ELF-1 (cell line): ENCODE measurements around the gene MYOG.
A peak's percentile ranks its signal among the peaks of the same experiment; 100 is the strongest.

Source experiments
- DNase-seq: peaks from one replicate; pipeline ENCODE4 v3.0.0-alpha.2; 2016; ENCODE audit warnings: low read depth, low spot score

MYOG gene

DNA sequence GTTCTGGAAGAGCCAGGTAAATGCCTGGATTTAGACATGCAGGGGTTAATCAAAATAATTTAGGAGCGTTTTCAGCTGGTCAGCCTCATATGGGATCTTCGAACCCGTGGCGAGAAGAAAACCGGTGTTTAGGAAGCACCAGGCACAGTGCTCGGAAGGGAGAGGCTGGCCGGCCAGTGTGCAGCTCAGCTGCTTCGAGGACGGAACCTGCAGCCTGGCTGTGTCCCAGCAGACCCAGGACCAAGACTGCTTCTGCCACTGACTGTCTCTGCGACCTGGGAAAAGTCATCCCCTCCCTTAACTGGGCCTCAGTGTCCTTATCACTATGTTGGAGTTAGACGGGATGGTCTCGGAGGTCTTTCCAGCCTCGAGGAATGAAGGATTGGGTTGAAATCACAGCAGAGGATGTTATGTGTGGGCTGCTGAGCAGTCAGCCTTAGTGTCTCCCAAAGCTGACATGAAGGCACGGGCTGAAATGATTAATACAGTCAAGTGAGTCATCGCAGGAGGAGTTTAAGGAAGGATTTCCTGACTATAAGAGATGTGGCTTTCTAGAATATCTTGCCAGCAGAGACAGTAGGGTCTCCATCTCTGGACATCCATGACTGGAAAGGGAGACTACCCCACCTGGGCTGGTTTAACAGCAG lies 38.7 kb downstream of the MYOG start:
- no peak for DNase-seq

- DNase-seq = no peak
Observed at GRCh38 chr1:203045821-203046594, 39.8 kb downstream of the MYOG start.

- DNase-seq = no peak
Observed at GRCh38 chr1:203045336-203045735, 40.5 kb downstream of the MYOG start.

- no peak for DNase-seq
Observed at GRCh38 chr1:203044546-203045250, 41.1 kb downstream of the MYOG start.

DNA sequence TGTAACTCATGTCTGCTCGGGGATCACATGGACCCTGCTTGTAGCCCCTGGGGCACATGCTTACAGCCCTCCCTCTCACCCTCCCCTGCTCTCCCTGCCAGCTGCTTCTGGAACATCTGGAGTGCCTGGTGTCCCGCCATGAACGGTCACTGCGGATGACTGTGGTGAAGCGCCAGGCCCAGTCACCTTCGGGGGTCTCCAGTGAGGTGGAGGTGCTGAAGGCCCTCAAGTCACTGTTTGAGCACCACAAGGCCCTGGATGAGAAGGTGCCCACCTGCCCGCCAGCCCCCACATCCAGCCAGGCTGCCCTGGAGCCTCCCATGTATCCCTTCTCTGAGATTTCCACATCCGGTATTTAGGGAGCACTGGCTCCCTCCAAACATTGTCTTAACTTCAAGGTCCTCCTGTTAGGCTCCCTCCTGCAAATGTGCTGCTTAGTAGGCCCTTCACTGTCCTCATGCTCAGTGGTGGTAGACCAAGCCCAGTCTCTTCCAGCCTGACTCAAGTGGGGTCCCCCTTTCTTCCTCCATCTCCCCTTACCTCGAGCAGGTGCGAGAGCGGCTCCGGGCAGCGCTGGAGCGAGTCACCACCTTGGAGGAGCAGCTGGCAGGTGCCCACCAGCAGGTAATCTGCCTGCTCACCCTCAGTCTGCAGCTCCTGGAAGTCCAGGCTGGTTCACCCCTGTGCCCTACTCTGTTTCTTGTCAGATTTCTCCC lies 41.8 kb downstream of the MYOG start:
- no peak for DNase-seq

- no peak for DNase-seq
Observed at GRCh38 chr1:203041351-203041932, 44.4 kb downstream of the MYOG start.

- DNase-seq = no peak
Observed at GRCh38 chr1:203040513-203041275, 45.1 kb downstream of the MYOG start.

DNA sequence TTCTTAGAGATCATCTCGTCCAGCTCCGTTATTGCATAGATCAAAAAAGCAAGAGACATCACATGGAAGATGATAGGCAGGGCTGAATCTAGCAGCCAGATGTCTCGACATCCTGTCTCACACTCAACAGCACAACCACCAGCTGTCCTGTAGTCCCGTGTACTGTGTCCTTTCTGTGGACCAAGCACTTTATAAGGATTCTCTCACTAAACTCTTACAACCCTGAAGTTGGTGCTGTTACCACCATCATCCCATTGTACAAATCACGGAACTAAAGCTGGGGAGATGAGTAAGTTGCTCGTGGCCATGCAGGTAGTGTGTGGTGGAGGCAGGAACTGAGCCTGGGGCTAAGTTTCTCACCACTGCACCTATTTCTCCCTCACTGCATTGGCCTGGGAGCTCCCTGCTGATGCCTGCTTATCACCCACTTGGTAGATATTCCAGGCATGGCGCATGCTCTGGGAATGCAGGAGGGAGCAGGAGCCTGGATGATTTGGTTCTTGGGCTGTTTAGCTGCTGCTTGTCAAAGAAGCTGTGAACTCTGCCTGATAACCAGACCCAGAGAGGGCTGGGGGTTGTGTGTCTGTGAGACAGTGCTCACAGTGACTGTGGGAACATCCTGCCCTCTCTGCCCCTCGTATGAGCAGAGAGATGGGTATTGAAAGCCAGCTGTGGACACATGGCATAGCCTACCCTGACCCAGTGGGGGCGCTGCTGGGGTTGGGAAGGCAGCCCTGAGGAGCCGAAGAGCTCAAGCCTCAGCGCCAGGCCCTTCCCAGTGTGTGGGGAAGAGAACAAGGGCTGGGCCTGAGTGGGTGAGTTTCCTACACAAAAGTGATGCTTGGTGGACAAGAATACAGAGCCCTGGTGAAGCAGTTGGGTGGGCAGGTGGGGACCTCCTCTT lies 46.0 kb downstream of the MYOG start:
- peak; percentile 82 for DNase-seq

- peak; percentile 85 for DNase-seq
Observed at GRCh38 chr1:203038891-203039608, 46.8 kb downstream of the MYOG start.

DNA sequence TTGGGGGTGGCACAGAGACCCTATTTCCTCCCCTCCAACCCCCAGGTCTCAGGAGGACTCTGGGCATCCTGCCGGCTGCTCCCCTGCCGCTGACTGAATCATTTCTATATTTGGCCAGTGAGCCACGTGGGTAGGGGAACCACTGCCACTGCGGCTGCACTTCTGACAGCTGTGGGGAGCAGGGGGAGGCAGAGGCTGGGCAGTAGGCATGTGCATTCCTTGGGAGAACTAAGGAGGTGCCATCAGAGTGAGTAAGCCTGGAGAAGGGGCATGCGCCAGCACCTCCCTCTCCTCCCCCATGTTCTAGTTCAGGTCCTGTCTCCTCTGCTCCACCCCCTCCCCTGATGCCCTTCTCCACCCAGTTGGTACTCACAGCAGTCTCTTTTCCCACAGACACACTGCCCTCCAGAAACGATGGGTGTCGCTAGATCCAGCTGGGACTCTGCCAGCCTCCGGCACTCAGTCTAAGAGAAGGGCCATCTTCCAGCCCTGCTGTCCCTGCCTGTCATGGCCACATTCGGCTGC lies 47.5 kb downstream of the MYOG start:
- DNase-seq = no peak

GRCh38 chr1:203037509-203038190 lies 48.2 kb downstream of the MYOG start:
- no peak for DNase-seq

- DNase-seq = no peak
Observed at GRCh38 chr1:203036537-203036936, 49.3 kb downstream of the MYOG start.

DNA sequence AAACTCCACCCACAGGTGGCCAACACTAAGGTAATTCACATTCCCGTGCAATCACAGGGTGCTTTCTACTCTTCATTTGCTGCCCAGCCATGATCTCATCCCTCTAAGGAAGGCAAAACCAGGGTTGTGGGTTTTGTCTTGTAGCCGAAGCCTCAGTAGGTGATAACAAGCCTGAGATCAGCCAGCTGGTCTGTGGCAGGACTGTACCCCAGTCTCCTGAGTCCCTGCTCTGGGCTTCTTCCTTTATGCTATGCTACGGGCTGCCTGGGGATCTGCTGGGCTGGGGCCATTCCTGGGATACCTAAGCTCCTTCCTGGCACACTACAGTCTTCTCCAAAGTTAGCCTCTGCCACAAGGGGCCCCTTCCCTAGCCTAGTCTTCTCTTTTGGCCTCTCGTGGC lies 49.7 kb downstream of the MYOG start:
- no peak for DNase-seq

- DNase-seq = no peak
Observed at GRCh38 chr1:203035111-203036000, 50.5 kb downstream of the MYOG start.

DNA sequence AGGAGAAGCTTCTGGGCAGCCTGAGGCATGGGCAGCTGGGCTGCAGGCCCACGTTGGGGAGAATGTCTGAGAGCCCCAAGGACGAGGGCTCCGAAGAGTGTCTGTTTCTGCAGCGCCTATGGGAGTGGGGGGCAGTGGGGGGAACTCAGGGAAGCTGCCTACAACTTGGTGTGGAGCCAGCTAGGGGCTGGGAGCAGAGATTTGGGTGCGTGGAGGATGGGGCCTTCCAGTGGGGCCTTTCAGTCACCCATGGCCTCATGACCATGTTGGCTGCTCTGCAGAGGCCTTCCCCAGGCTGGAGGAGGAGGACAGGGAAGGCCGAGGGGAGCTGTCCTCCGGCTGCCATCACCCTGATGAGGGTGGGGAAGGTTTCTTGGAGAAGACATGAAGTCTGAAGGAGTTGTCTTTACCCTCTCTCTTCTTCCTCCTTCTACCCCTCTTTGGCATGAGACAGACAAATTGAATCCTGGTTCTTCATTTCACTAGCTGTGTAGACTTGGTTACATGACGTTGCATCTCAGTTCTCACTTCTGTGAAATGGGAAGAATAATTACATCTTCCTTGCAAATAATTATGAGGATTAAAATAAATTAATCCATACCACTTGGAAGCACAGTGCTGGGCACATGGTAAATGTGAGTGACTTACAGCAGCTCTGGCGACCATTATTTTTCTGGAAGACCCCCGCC lies 51.2 kb downstream of the MYOG start:
- no peak for DNase-seq

DNA sequence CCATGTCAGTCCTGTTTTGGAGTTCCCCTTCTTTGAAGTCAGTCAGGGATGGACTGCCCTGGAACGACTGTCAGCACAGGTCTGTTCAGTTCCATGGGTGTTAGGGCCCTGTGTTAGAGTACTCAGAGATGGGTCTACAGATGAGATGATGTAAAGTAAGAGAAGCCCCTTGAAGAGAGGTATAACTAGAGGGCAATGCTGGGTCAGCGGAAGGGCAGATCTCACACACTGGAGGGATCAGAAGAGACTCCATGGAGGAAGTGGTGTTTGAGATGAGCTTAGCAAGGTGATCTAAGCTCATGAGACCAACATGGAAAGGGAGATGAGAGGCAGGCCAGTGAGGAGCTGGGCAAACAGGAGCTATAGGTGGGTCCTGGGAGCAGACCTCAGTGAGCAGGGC lies 51.9 kb downstream of the MYOG start:
- no peak for DNase-seq

GRCh38 chr1:203033287-203033686 lies 52.5 kb downstream of the MYOG start:
- no peak for DNase-seq
